A549 (cell line): ENCODE data around the gene INPP4B.

ENCODE experiments used
- NPAS2 ChIP-seq: fragments of 250-450 bp; sonication (Bioruptor Pico); IDR thresholded peaks from 2 replicates; pipeline ENCODE4 v1.8.0; 2022; ENCODE audit warnings: mild to moderate bottlenecking, moderate library complexity, borderline replicate concordance
- NR3C1 ChIP-seq: fragments of >200 bp; sonication (Bioruptor Twin); formaldehyde crosslinking; IDR thresholded peaks from 3 replicates; pipeline ENCODE4 v1.6.1; 2017
- POLR2A ChIP-seq: IDR thresholded peaks from 2 replicates; pipeline ENCODE4 v1.6.1; 2012; ENCODE audit warnings: mild to moderate bottlenecking, low read length
- SREBF2 ChIP-seq: fragments of 450-650 bp; IDR thresholded peaks from 2 replicates; pipeline ENCODE4 v1.6.1; 2014; ENCODE audit warnings: mild to moderate bottlenecking, moderate library complexity
- TF ChIP-seq, protein P1 (sequence below): fragments of >200 bp; sonication (Bioruptor Twin); formaldehyde crosslinking; IDR thresholded peaks from 3 replicates; pipeline ENCODE4 v1.5.1; 2016
- TF ChIP-seq, protein P2 (sequence below): fragments of 450-650 bp; IDR thresholded peaks from 2 replicates; pipeline ENCODE4 v1.6.1; 2014; ENCODE audit warnings: antibody characterized with exemption

- no peak for TF ChIP-seq NPAS2
- TF ChIP-seq, protein P1, sequence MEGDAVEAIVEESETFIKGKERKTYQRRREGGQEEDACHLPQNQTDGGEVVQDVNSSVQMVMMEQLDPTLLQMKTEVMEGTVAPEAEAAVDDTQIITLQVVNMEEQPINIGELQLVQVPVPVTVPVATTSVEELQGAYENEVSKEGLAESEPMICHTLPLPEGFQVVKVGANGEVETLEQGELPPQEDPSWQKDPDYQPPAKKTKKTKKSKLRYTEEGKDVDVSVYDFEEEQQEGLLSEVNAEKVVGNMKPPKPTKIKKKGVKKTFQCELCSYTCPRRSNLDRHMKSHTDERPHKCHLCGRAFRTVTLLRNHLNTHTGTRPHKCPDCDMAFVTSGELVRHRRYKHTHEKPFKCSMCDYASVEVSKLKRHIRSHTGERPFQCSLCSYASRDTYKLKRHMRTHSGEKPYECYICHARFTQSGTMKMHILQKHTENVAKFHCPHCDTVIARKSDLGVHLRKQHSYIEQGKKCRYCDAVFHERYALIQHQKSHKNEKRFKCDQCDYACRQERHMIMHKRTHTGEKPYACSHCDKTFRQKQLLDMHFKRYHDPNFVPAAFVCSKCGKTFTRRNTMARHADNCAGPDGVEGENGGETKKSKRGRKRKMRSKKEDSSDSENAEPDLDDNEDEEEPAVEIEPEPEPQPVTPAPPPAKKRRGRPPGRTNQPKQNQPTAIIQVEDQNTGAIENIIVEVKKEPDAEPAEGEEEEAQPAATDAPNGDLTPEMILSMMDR: no peak
- no peak for TF ChIP-seq SREBF2
- TF ChIP-seq, protein P2, sequence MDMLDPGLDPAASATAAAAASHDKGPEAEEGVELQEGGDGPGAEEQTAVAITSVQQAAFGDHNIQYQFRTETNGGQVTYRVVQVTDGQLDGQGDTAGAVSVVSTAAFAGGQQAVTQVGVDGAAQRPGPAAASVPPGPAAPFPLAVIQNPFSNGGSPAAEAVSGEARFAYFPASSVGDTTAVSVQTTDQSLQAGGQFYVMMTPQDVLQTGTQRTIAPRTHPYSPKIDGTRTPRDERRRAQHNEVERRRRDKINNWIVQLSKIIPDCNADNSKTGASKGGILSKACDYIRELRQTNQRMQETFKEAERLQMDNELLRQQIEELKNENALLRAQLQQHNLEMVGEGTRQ: no peak
- no peak for TF ChIP-seq NR3C1
- no peak for TF ChIP-seq POLR2A
Observed at GRCh38 chr4:142345924-142346323, 500.2 kb downstream of the INPP4B start.
